Epithelial cell of esophagus (primary cell): ENCODE data around the gene DET1.
"Not testable (repeated sequence)": the region's sequence is repeated elsewhere in the genome, so short reads cannot be mapped to it uniquely, and the experiment has no call there.

ENCODE experiments used
- DNase-seq: peaks from one replicate; pipeline ENCODE4 v3.0.0; 2010; ENCODE audit warnings: low read depth
- H3K4me3 ChIP-seq: 2 replicates; pipeline ENCODE4 v1.5.1; 2011; ENCODE audit warnings: mild to moderate bottlenecking, low read length, control low read depth
- CTCF ChIP-seq: IDR thresholded peaks from 2 replicates; pipeline ENCODE4 v1.5.1; 2011; ENCODE audit warnings: low read depth, mild to moderate bottlenecking, low read length, control low read depth, inconsistent platforms; ENCODE audit not compliant: insufficient read depth; ENCODE audit errors: missing control alignments

DET1 gene

GRCh38 chr15:88525418-88525817 lies 21.1 kb downstream of the DET1 start:
- DNase-seq: no peak
- TF ChIP-seq CTCF: no peak
- no peak overlapping the region for H3K4me3 ChIP-seq

GRCh38 chr15:88524094-88524493 lies 22.4 kb downstream of the DET1 start:
- H3K4me3 ChIP-seq, DNase-seq: not testable (repeated sequence)

- H3K4me3 ChIP-seq: no peak overlapping the region
- DNase-seq: peak; percentile 15
- TF ChIP-seq CTCF: no peak
These were observed 27.6 kb downstream of the DET1 start for GRCh38 chr15:88518903-88519302.

- no peak overlapping the region for H3K4me3 ChIP-seq
- no peak for TF ChIP-seq CTCF
- peak; percentile 24 for DNase-seq
These were observed 33.3 kb downstream of the DET1 start for GRCh38 chr15:88513195-88513594.

- no peak overlapping the region for H3K4me3 ChIP-seq
- DNase-seq: no peak
- no peak for TF ChIP-seq CTCF
These were observed 33.9 kb downstream of the DET1 start for GRCh38 chr15:88512601-88513000.

GRCh38 chr15:88512078-88512477 lies 34.4 kb downstream of the DET1 start:
- DNase-seq: no peak
- TF ChIP-seq CTCF: no peak
- no peak overlapping the region for H3K4me3 ChIP-seq

GRCh38 chr15:88511161-88511560 lies 35.3 kb downstream of the DET1 start:
- no peak for TF ChIP-seq CTCF
- no peak for DNase-seq
- H3K4me3 ChIP-seq: no peak overlapping the region

- no peak for TF ChIP-seq CTCF
- H3K4me3 ChIP-seq: no peak overlapping the region
- no peak for DNase-seq
These were observed 36.5 kb downstream of the DET1 start for GRCh38 chr15:88509964-88510363.
